Liver (tissue), 9 donors: ENCODE results near the gene DNMBP. TPM values are rescaled to one million over a fixed set of nuclear protein-coding genes. Genes with fewer than 3 reads are reported as not detected.

Source experiments
- DNase-seq: peaks from one replicate; pipeline ENCODE4 v3.0.0-alpha.2; 2017; ENCODE audit warnings: low spot score
- H3K27ac ChIP-seq, 2 donors: one replicate each; pipeline ENCODE4 v1.7.0; 2013; ENCODE audit warnings: inconsistent platforms in 2 of 2, low read length in 2 of 2, control low read depth in 1 of 2, low read depth in 1 of 2, mild to moderate bottlenecking in 1 of 2
- H3K27me3 ChIP-seq, 4 donors: one replicate each; pipeline versions ENCODE4 v1.6.1 to v1.7.0; 2013; ENCODE audit warnings: low read length in 3 of 4, inconsistent platforms in 1 of 4, mild to moderate bottlenecking in 1 of 4, moderate library complexity in 1 of 4; ENCODE audit not compliant: control insufficient read depth in 4 of 4, insufficient read depth in 4 of 4
- H3K36me3 ChIP-seq, 4 donors: one replicate each; pipeline versions ENCODE4 v1.6.1 to v1.7.0; 2013; ENCODE audit warnings: low read length in 3 of 4, mild to moderate bottlenecking in 3 of 4, low read depth in 1 of 4, moderate library complexity in 1 of 4; ENCODE audit not compliant: control insufficient read depth in 4 of 4, insufficient read depth in 3 of 4
- H3K4me1 ChIP-seq, 4 donors: one replicate each; pipeline versions ENCODE4 v1.6.1 to v1.7.0; 2013; ENCODE audit warnings: low read length in 3 of 4, mild to moderate bottlenecking in 3 of 4, moderate library complexity in 1 of 4; ENCODE audit not compliant: control insufficient read depth in 4 of 4, insufficient read depth in 4 of 4
- H3K4me3 ChIP-seq, 3 donors: one replicate each; pipeline versions ENCODE4 v1.6.1 to v1.7.0; 2013; ENCODE audit warnings: low read length in 3 of 3, control low read depth in 1 of 3, low read depth in 1 of 3, mild to moderate bottlenecking in 1 of 3
- H3K9ac ChIP-seq, 2 donors: one replicate each; pipeline ENCODE4 v1.7.0; 2013; ENCODE audit warnings: low read length in 2 of 2, mild to moderate bottlenecking in 2 of 2, moderate library complexity in 2 of 2, control low read depth in 1 of 2, low read depth in 1 of 2
- H3K9me3 ChIP-seq, 4 donors: one replicate each; pipeline versions ENCODE4 v1.6.1 to v1.7.0; 2013; ENCODE audit warnings: low read length in 3 of 4; ENCODE audit not compliant: control insufficient read depth in 4 of 4
- CTCF ChIP-seq: fragments of 150-350 bp; IDR thresholded peaks from 2 replicates; pipeline ENCODE4 v1.5.1; 2017; ENCODE audit warnings: improper control_type of control experiment, low read depth, low read length; ENCODE audit not compliant: missing input control
- EGR1 ChIP-seq, 2 donors: IDR thresholded peaks; 2 replicates each; pipeline ENCODE4 v1.6.1; 2016 to 2018; ENCODE audit warnings: antibody characterized with exemption in 2 of 2, low read depth in 2 of 2
- FOXA1 ChIP-seq: IDR thresholded peaks from 2 replicates; pipeline ENCODE4 v1.6.1; 2016; ENCODE audit warnings: antibody characterized with exemption
- GABPA ChIP-seq, 2 donors: IDR thresholded peaks in 1 of 2; conservative IDR thresholded peaks in 1 of 2; 2 replicates each; pipeline ENCODE4 v1.6.1; 2016; ENCODE audit warnings: antibody characterized with exemption in 2 of 2, mild to moderate bottlenecking in 1 of 2, moderate library complexity in 1 of 2
- HNF4A ChIP-seq, 2 donors: conservative IDR thresholded peaks; 2 replicates each; pipeline ENCODE4 v1.6.1; 2016; ENCODE audit warnings: antibody characterized with exemption in 2 of 2, mild to moderate bottlenecking in 2 of 2
- NR2F2 ChIP-seq: IDR thresholded peaks from 2 replicates; pipeline ENCODE4 v1.6.1; 2016; ENCODE audit warnings: antibody characterized with exemption
- RAD21 ChIP-seq, 2 donors: IDR thresholded peaks; 2 replicates each; pipeline ENCODE4 v1.6.1; 2016; ENCODE audit warnings: antibody characterized with exemption in 2 of 2, mild to moderate bottlenecking in 2 of 2
- RXRA ChIP-seq, 2 donors: IDR thresholded peaks; 2 replicates each; pipeline ENCODE4 v1.6.1; 2017 to 2018; ENCODE audit warnings: antibody characterized with exemption in 2 of 2, mild to moderate bottlenecking in 1 of 2
- SP1 ChIP-seq: IDR thresholded peaks from 2 replicates; pipeline ENCODE4 v1.6.1; 2018; ENCODE audit warnings: antibody characterized with exemption, mild to moderate bottlenecking
- TAF1 ChIP-seq: conservative IDR thresholded peaks from 2 replicates; pipeline ENCODE4 v1.6.1; 2016; ENCODE audit warnings: antibody characterized with exemption, mild to moderate bottlenecking
- YY1 ChIP-seq: IDR thresholded peaks from 2 replicates; pipeline ENCODE4 v1.6.1; 2016; ENCODE audit warnings: antibody characterized with exemption, mild to moderate bottlenecking
- ZBTB33 ChIP-seq: IDR thresholded peaks from 2 replicates; pipeline ENCODE4 v1.6.1; 2016; ENCODE audit warnings: antibody characterized with exemption
- WGBS: extraction: QIAGEN DNeasy Blood & Tissue Kit; methylation state at CpG from one replicate; pipeline ENCODE4 v1.1.7; 2013; 5-methylcytosine and 5-hydroxymethylcytosine counted together
- polyA plus RNA-seq, 2 donors: library from polyadenylated mRNA; stranded (reverse) in 1 of 2; unstranded in 1 of 2; fragments of 200-250 nt in 1 of 2; fragments of >200 nt in 1 of 2; fragmentation: Nextera tagmentation in 1 of 2; extraction: Ambion mirVana in 1 of 2; gene quantifications; one replicate each; pipeline versions ENCODE4 v1.2.1 to v1.2.3, GENCODE V29; 2013 to 2015
- total RNA-seq, 2 donors: library from RNA; depleted of rRNA; stranded (reverse); fragments of >200 nt; gene quantifications; one replicate each; pipeline ENCODE4 v1.2.3, GENCODE V29; 2014
- TF ChIP-seq, protein P1 (sequence below): IDR thresholded peaks from 2 replicates; pipeline ENCODE4 v1.6.1; 2016; ENCODE audit warnings: antibody characterized with exemption, mild to moderate bottlenecking
- TF ChIP-seq, protein P2 (sequence below): IDR thresholded peaks from 2 replicates; pipeline ENCODE4 v1.6.1; 2016; ENCODE audit warnings: antibody characterized with exemption
- donor health status: healthy.
- donor health status: healthy.
- donor health status: healthy.
- donor health status: healthy.
- donor health status: healthy.

The DNMBP gene
- total and polyA plus RNA-seq, 4 donors: 3.8 to 12.6 (median 5.3) TPM

- no peak overlapping the region for H3K27ac ChIP-seq
- H3K9ac ChIP-seq: no peak overlapping the region
- H3K9me3 ChIP-seq: no peaks in the 10 kb centered on the region
- H3K27me3 ChIP-seq: no peaks in the 10 kb centered on the region
- no peak for TF ChIP-seq NR2F2
- no peak for TF ChIP-seq YY1
- TF ChIP-seq, protein P1, sequence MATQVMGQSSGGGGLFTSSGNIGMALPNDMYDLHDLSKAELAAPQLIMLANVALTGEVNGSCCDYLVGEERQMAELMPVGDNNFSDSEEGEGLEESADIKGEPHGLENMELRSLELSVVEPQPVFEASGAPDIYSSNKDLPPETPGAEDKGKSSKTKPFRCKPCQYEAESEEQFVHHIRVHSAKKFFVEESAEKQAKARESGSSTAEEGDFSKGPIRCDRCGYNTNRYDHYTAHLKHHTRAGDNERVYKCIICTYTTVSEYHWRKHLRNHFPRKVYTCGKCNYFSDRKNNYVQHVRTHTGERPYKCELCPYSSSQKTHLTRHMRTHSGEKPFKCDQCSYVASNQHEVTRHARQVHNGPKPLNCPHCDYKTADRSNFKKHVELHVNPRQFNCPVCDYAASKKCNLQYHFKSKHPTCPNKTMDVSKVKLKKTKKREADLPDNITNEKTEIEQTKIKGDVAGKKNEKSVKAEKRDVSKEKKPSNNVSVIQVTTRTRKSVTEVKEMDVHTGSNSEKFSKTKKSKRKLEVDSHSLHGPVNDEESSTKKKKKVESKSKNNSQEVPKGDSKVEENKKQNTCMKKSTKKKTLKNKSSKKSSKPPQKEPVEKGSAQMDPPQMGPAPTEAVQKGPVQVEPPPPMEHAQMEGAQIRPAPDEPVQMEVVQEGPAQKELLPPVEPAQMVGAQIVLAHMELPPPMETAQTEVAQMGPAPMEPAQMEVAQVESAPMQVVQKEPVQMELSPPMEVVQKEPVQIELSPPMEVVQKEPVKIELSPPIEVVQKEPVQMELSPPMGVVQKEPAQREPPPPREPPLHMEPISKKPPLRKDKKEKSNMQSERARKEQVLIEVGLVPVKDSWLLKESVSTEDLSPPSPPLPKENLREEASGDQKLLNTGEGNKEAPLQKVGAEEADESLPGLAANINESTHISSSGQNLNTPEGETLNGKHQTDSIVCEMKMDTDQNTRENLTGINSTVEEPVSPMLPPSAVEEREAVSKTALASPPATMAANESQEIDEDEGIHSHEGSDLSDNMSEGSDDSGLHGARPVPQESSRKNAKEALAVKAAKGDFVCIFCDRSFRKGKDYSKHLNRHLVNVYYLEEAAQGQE: no peak
- TF ChIP-seq EGR1 (IDR thresholded peaks at IDR 0.05; ENCODE audit: low read depth in 2 of 2): no peak
- no peak for DNase-seq
- H3K4me1 ChIP-seq: peaks cover 0 to 9% (median 0%) of the 10 kb centered on the region in 4 donors
- no peak overlapping the region for H3K4me3 ChIP-seq
- 92% methylated on average over 5 of the region's 5 CpGs for WGBS
- peaks cover 3 to 20% (median 9%) of the 10 kb centered on the region in 4 donors for H3K36me3 ChIP-seq
These were observed 28.1 kb upstream of the DNMBP start for GRCh38 chr10:100037758-100038315.

GRCh38 chr10:100036850-100037249, 27.1 kb upstream of the DNMBP start:
- no peak overlapping the region for H3K4me3 ChIP-seq
- 92% methylated on average over 7 of the region's 7 CpGs for WGBS
- H3K9me3 ChIP-seq: no peaks in the 10 kb centered on the region
- DNase-seq: no peak
- peaks cover 1 to 15% (median 5%) of the 10 kb centered on the region in 4 donors for H3K36me3 ChIP-seq
- no peak overlapping the region for H3K9ac ChIP-seq
- TF ChIP-seq SP1 (no peak), HNF4A (conservative IDR thresholded peaks at IDR 0.05) (no peak)
- H3K27me3 ChIP-seq: no peaks in the 10 kb centered on the region
- H3K27ac ChIP-seq: no peak overlapping the region
- peaks cover 0 to 9% (median 0%) of the 10 kb centered on the region in 4 donors for H3K4me1 ChIP-seq

GRCh38 chr10:100033766-100034418, 24.1 kb upstream of the DNMBP start:
- TF ChIP-seq SP1: no peak
- TF ChIP-seq FOXA1: no peak
- TF ChIP-seq, protein P1: no peak
- no peak for TF ChIP-seq RAD21 (IDR thresholded peaks at IDR 0.05)
- no peak for TF ChIP-seq ZBTB33
- no peak for TF ChIP-seq CTCF
- no peak for TF ChIP-seq TAF1
- no peak for TF ChIP-seq YY1
- no peak for TF ChIP-seq NR2F2
- no peak for TF ChIP-seq EGR1 (IDR thresholded peaks at IDR 0.05; ENCODE audit: low read depth in 2 of 2)
- no peak for TF ChIP-seq RXRA (IDR thresholded peaks at IDR 0.05)
- no peak for TF ChIP-seq HNF4A (conservative IDR thresholded peaks at IDR 0.05)
- TF ChIP-seq, protein P2, sequence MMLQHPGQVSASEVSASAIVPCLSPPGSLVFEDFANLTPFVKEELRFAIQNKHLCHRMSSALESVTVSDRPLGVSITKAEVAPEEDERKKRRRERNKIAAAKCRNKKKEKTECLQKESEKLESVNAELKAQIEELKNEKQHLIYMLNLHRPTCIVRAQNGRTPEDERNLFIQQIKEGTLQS: no peak
- TF ChIP-seq GABPA (IDR thresholded peaks at IDR 0.05 in 1 of 2, conservative IDR thresholded peaks at IDR 0.05 in 1 of 2): no peak
- no peak for DNase-seq
- Histone ChIP-seq H3K9me3 (no peaks in the 10 kb centered on the region), H3K4me1 (peaks cover 0 to 4% (median 0%) of the 10 kb centered on the region in 4 donors), H3K27me3 (no peaks in the 10 kb centered on the region), H3K9ac (no peak overlapping the region), H3K27ac (no peak overlapping the region), H3K36me3 (peaks cover 0 to 2% (median under 1%) of the 10 kb centered on the region in 4 donors), H3K4me3 (no peak overlapping the region)
- 84% methylated on average over 1 of the region's 1 CpG for WGBS
